Tibial artery (tissue), 4 donors: ENCODE results near the gene LY6G5C.
A peak's percentile ranks its signal among the peaks of the same experiment; 100 is the strongest.

Experiments
- DNase-seq, 2 donors: peaks; one replicate each; pipeline ENCODE4 v3.0.0-alpha.2; 2019
- H3K27ac ChIP-seq, 2 donors: fragments of 200-600 bp; sonication (generic) in 1 of 2; 1 replicate in 1 of 2; 2 replicates in 1 of 2; pipeline ENCODE4 v1.5.1; 2018 to 2019; ENCODE audit warnings: mild to moderate bottlenecking in 1 of 2
- H3K27me3 ChIP-seq, 2 donors: fragments of 200-600 bp; sonication (generic) in 1 of 2; one replicate each; pipeline versions ENCODE4 v1.5.1 to v1.6.0; 2016 to 2019
- H3K36me3 ChIP-seq, 3 donors: fragments of 200-600 bp; sonication (generic) in 2 of 3; one replicate each; pipeline ENCODE4 v1.5.1; 2016 to 2019; ENCODE audit warnings: mild to moderate bottlenecking in 2 of 3
- H3K4me1 ChIP-seq, 4 donors: fragments of 200-600 bp; sonication (generic) in 2 of 4; 1 replicate in 3 of 4; 2 replicates in 1 of 4; pipeline ENCODE4 v1.5.1; 2016 to 2019
- H3K4me3 ChIP-seq, 2 donors: fragments of 200-600 bp; sonication (generic) in 1 of 2; 1 replicate in 1 of 2; 2 replicates in 1 of 2; pipeline ENCODE4 v1.5.1; 2018 to 2019; ENCODE audit warnings: mild to moderate bottlenecking in 2 of 2
- H3K9me3 ChIP-seq, 3 donors: fragments of 200-600 bp; sonication (generic) in 1 of 3; one replicate each; pipeline ENCODE4 v1.5.1; 2016 to 2019
- CTCF ChIP-seq, 2 experiments: fragments of 200-600 bp in 1 of 2; fragments of 450-650 bp in 1 of 2; IDR thresholded peaks; one replicate each; pipeline ENCODE4 v1.5.1; 2017 to 2019; ENCODE audit warnings: antibody characterized with exemption in 2 of 2, mild to moderate bottlenecking in 1 of 2, moderate library complexity in 1 of 2
- intact Hi-C: fragments of 100-400 bp; cut with DNase I; formaldehyde crosslinking; loops from one replicate; pipeline ENCODE4 v1.15.0; 2023; ENCODE audit warnings: low total_unique reads

Gene LY6G5C

GRCh38 chr6:31652925-31653724 is 27.7 kb downstream of the LY6G5C start:
- H3K9me3 ChIP-seq = no peaks in the 10 kb centered on the region
- H3K36me3 ChIP-seq = peaks cover 20 to 56% (median 24%) of the 10 kb centered on the region in 3 donors
- peaks cover 0 to 43% (median 26%) of the 10 kb centered on the region in 4 donors for H3K4me1 ChIP-seq
- peak overlapping the region; percentile 95 to 98 for H3K27ac ChIP-seq
- TF ChIP-seq CTCF (IDR thresholded peaks at IDR 0.05) = no peak
- peak; percentile 93 to 94 for DNase-seq
- H3K27me3 ChIP-seq = no peaks in the 10 kb centered on the region
- H3K4me3 ChIP-seq = peak overlapping the region; percentile 78 to 85
- intact Hi-C loops = no loop called here

DNA sequence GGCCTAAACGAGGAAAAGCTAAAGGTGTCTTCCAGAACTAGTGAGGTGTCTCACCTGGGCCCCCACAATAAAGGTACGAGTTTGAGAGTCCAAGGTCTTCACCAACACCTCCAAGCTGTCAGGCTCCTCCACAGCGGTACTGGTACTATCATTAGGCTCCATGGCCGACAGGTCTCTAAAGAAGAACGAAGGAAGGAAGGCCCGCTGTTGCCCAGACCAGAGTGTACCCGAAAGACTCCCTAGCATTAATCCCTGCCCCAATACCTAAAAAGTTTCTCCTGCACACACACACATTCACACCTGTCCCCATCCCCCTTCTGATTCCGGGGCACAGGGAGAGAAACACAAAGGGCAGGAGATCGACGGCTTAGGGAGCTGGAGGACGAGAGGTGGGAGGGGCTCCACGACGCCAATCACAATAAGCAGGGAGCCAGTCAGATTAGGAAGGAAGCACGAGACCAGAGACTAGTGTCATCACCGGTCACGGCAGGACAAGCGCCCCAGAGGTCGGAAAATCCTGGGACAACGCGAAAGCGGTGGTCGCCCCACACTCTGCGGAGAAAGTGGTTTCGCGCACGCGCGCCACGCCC is 29.2 kb downstream of the LY6G5C start:
- peaks cover 0 to 33% (median 21%) of the 10 kb centered on the region in 4 donors for H3K4me1 ChIP-seq
- no peaks in the 10 kb centered on the region for H3K9me3 ChIP-seq
- H3K36me3 ChIP-seq = peaks cover 28 to 57% (median 29%) of the 10 kb centered on the region in 3 donors
- no peaks in the 10 kb centered on the region for H3K27me3 ChIP-seq
- DNase-seq = peak; percentile 84 to 91
- TF ChIP-seq CTCF (IDR thresholded peaks at IDR 0.05) = no peak
- H3K4me3 ChIP-seq = peak overlapping the region; percentile 78 to 85
- intact Hi-C loops = no loop called here
- H3K27ac ChIP-seq = peak overlapping the region; percentile 95 to 98

DNA sequence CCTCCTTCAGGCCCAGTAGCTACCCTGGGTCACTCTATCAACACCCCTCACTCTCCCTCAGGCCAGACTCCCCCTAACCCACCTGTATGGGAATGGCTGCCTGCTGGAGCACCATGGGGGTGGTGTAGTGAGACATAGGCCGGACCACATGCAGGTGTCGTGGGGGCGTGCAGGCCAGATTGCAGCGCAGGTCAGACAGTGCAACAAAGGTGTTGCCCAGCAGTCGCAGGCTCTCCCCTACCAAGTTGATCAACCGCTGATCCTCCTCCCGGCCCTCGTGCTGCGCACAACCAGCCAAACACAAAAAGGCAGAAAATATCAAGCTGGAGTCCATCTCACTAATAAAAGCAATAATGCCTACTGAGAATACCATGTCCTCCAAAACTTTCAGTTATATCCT is 35.5 kb downstream of the LY6G5C start:
- H3K4me1 ChIP-seq = peaks cover 0 to 2% (median 1%) of the 10 kb centered on the region in 4 donors
- intact Hi-C loops = no loop called here
- no peak for DNase-seq
- peaks cover 90 to 100% (median 91%) of the 10 kb centered on the region in 3 donors for H3K36me3 ChIP-seq
- H3K4me3 ChIP-seq = no peak overlapping the region
- no peaks in the 10 kb centered on the region for H3K27me3 ChIP-seq
- H3K27ac ChIP-seq = no peak overlapping the region
- no peaks in the 10 kb centered on the region for H3K9me3 ChIP-seq
- no peak for TF ChIP-seq CTCF (IDR thresholded peaks at IDR 0.05)

GRCh38 chr6:31643818-31644454 is 36.9 kb downstream of the LY6G5C start:
- Histone ChIP-seq H3K36me3 (peaks cover 88 to 100% (median 99%) of the 10 kb centered on the region in 3 donors), H3K4me1 (no peaks in the 10 kb centered on the region), H3K27ac (no peak overlapping the region), H3K4me3 (no peak overlapping the region), H3K9me3 (no peaks in the 10 kb centered on the region), H3K27me3 (no peaks in the 10 kb centered on the region)
- intact Hi-C loops = loop anchor here (5.0 kb wide), 1 partner anchor 963 kb away; no protein-coding TSS in a partner anchor
- no peak for DNase-seq
- TF ChIP-seq CTCF (IDR thresholded peaks at IDR 0.05) = no peak

DNA sequence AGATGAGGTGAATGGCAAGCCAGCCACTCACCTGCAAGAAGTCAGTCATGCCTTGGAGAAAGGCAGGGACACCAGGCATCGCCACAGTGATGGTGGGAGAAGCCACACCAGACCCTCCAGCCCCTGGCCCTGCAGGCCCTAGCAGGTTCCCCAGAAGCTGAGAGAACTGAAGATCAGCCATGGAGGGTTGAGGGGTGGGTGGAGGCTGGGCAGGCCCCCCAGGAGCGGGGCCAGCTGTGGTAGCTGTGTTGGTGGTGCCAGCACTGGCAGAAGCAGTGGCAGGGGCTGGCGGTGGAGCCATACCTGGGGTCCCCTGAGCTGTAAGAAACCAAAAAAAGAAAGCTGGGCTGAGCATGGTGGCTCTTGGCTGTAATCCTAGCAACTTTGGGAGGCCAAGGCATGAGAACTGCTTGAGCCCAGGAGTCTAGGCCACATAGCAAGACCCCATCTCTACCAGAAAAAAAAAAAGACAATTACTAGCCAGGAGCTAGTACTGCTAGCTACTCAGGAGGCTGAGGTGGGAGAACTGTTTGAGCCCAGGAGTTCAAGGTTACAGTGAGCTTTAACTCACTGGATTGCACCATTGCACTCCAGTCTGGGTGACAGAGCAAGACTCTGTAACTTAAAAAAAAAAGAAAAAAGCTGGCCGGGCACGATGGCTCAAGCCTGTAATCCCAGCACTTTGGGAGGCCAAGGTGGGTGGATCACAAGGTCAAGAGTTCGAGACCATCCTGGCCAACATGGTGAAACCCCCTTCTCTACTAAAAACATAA is 37.9 kb downstream of the LY6G5C start:
- no peak overlapping the region for H3K4me3 ChIP-seq
- TF ChIP-seq CTCF (IDR thresholded peaks at IDR 0.05) = no peak

More for the DNA sequence above, 37.9 kb downstream of the LY6G5C start:
- H3K9me3 ChIP-seq = no peaks in the 10 kb centered on the region
- no peaks in the 10 kb centered on the region for H3K27me3 ChIP-seq
- peaks cover 83 to 100% (median 97%) of the 10 kb centered on the region in 3 donors for H3K36me3 ChIP-seq
- intact Hi-C loops = loop anchor here (5.0 kb wide), 1 partner anchor 964 kb away; no protein-coding TSS in a partner anchor
- H3K4me1 ChIP-seq = no peaks in the 10 kb centered on the region
- DNase-seq = no peak
- no peak overlapping the region for H3K27ac ChIP-seq
